Lower leg skin (tissue), 3 donors: ENCODE measurements around the gene TADA2B.

Source experiments
- POLR2A ChIP-seq, 2 donors: fragments of 450-650 bp; IDR thresholded peaks; one replicate each; pipeline ENCODE4 v1.6.1; 2016 to 2017; ENCODE audit warnings: antibody characterized with exemption in 2 of 2, mild to moderate bottlenecking in 1 of 2, moderate library complexity in 1 of 2
- TF ChIP-seq, protein P1 (sequence below), 3 donors: fragments of 450-650 bp; IDR thresholded peaks; one replicate each; pipeline ENCODE4 v1.5.1; 2016; ENCODE audit warnings: antibody characterized with exemption in 3 of 3, mild to moderate bottlenecking in 3 of 3, moderate library complexity in 2 of 3

DNA sequence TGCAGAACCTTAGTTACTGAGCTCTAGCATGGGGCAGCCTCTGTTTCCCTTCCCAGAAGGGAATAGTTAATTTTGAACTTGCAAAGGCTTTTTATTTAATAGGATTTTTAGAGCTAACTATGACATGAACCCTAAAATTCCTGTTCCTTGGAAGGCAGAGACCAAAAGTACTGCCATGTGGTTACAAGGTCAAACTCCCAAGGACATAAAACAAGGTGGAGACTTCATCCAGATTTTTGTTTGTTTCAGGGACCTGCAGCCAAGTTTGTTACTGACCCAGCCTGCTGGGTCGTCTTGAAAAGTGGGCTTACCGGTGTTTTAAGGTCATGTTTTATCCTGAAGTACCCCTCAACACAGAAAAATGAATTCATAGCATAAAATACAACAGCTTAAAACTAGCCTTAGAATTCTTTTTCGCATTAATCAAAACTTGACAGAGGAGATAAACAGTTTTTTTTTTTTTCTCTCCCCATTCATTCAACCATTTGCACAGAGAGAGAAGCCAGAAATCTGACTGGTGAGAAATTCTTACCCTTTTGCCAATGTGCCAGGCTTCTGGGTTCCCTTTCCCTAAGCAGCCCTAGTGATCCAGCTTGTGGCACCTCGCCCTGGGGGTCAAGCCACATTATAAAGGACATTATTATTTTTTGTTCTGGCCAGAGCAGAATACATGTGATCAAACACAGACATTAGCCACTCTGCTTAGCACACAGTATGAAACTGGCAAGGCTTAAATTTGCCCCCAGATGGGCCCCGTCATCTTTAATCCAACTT lies 46.2 kb downstream of the TADA2B start:
- TF ChIP-seq, protein P1, sequence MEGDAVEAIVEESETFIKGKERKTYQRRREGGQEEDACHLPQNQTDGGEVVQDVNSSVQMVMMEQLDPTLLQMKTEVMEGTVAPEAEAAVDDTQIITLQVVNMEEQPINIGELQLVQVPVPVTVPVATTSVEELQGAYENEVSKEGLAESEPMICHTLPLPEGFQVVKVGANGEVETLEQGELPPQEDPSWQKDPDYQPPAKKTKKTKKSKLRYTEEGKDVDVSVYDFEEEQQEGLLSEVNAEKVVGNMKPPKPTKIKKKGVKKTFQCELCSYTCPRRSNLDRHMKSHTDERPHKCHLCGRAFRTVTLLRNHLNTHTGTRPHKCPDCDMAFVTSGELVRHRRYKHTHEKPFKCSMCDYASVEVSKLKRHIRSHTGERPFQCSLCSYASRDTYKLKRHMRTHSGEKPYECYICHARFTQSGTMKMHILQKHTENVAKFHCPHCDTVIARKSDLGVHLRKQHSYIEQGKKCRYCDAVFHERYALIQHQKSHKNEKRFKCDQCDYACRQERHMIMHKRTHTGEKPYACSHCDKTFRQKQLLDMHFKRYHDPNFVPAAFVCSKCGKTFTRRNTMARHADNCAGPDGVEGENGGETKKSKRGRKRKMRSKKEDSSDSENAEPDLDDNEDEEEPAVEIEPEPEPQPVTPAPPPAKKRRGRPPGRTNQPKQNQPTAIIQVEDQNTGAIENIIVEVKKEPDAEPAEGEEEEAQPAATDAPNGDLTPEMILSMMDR (IDR thresholded peaks at IDR 0.05) = no peak
- TF ChIP-seq POLR2A (IDR thresholded peaks at IDR 0.05) = no peak
